ENCODE data around the gene CHPF.

- TF ChIP-seq CTCF (IDR thresholded peaks at IDR 0.05) (no peak), EZH2 (IDR thresholded peaks at IDR 0.05; ENCODE audit: borderline replicate concordance, insufficient read depth, low read depth, low read length, poor library complexity, severe bottlenecking) (no peak)
These were observed 1.8 kb upstream of the CHPF start for GRCh38 chr2:219545295-219545942.

Data from B cell (primary cell).